Measurements from ENCODE around the gene SCAF4.

The SCAF4 gene

GRCh38 chr21:31629972-31630711 is 101.8 kb downstream of the SCAF4 start:
- DNase-seq = no peak

- DNase-seq = no peak
Measured at GRCh38 chr21:31624961-31625491, 106.9 kb downstream of the SCAF4 start.

GRCh38 chr21:31624181-31624580 is 107.7 kb downstream of the SCAF4 start:
- no peak for DNase-seq

GRCh38 chr21:31623664-31624063 is 108.3 kb downstream of the SCAF4 start:
- no peak for DNase-seq

GRCh38 chr21:31622397-31622796 is 109.5 kb downstream of the SCAF4 start:
- DNase-seq = no peak
